Brain microvascular endothelial cell (primary cell): ENCODE results near the gene ARHGAP8.

Experiments used
- DNase-seq: peaks from one replicate; pipeline ENCODE4 v3.0.0-alpha.2; 2020
- H3K27ac ChIP-seq: fragments of 250-450 bp; sonication (Bioruptor Pico); 2 replicates; pipeline ENCODE4 v1.5.1; 2020; ENCODE audit warnings: mild to moderate bottlenecking, moderate library complexity
- H3K27me3 ChIP-seq: fragments of 250-450 bp; sonication (Bioruptor Pico); replicated peaks from 2 replicates; pipeline ENCODE4 v1.5.1; 2020; ENCODE audit warnings: mild to moderate bottlenecking
- H3K36me3 ChIP-seq: fragments of 250-450 bp; sonication (Bioruptor Pico); replicated peaks from 2 replicates; pipeline ENCODE4 v1.5.1; 2020; ENCODE audit warnings: mild to moderate bottlenecking
- H3K4me3 ChIP-seq: 2 replicates; pipeline ENCODE4 v1.5.1; 2011; ENCODE audit warnings: low read depth, mild to moderate bottlenecking, control low read depth, low read length, moderate library complexity
- CTCF ChIP-seq: IDR thresholded peaks from 2 replicates; pipeline ENCODE4 v1.5.1; 2011; ENCODE audit warnings: low read depth, mild to moderate bottlenecking, moderate library complexity, low read length, control low read depth, inconsistent platforms; ENCODE audit errors: missing control alignments
- in situ Hi-C: cut with HindIII; loops from 2 replicates; pipeline ENCODE4 v1.10.0; 2017; ENCODE audit warnings: low sequenced_read_pairs, low pct_ligation_motif_present

The ARHGAP8 gene

DNA sequence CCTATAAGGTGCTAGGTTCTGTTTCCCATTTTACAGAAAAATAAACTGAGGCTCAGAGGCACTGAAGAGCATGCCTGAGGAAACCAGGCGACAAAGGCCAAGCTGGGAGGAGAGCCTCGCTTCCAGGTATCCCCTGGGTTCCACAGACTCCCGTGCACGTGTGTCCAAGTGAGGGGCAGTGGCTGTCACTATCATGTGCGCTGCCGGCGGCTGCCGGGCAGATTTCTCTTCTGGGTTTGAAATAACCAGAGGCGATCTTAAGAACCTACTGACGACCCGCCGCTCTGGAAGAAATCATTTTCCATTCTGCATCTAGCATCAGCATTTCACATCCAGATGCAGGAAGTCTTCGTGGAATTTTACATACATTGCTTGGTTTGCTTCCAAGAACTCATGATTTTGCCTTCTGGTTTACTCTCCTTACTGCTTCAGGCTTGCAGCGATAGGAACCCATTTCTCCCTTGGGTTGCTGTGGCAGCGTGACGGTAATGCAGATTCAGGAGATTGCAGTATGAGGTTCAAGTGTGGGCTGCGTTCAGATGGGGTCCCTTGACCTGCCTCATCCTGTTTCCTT is 28.6 kb downstream of the ARHGAP8 start:
- Histone ChIP-seq H3K4me3 (no peak overlapping the region), H3K27ac (no peak overlapping the region), H3K36me3 (no peaks in the 10 kb centered on the region), H3K27me3 (no peaks in the 10 kb centered on the region)
- DNase-seq = no peak
- TF ChIP-seq CTCF = no peak
- in situ Hi-C loops = no loop called here

DNA sequence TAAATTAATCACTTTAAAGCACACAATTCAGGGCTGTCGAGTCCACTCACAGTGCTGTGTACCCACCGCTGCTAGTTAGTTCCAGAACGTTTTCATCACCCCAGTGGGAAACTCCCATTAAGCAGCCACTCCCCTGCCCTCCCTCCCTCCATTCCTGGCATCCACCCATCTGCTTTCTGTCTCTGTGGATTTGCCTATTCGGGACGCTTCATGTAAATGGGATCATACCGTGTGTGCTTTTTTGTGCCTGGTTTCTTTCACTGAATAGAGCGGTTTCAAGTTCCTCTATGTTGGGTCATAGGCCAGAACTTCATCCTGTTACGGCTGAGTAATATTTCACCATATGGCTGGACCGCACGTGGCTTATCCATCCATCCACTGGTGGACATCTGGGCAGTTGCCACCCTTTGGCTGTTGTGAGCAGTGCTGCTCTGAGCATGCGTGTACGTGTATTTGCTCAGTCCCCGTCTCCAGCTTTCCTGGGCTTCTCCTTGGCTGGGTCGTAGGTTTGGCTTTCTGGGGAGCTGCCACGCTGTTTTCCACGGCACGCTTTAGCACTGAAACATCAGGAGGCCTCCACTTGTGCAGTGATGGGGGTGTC is 30.1 kb downstream of the ARHGAP8 start:
- H3K4me3 ChIP-seq = no peak overlapping the region
- no peak for DNase-seq
- TF ChIP-seq CTCF = no peak
- in situ Hi-C loops = no loop called here
- no peak overlapping the region for H3K27ac ChIP-seq
- no peaks in the 10 kb centered on the region for H3K36me3 ChIP-seq
- H3K27me3 ChIP-seq = no peaks in the 10 kb centered on the region

GRCh38 chr22:44783091-44783490 is 30.7 kb downstream of the ARHGAP8 start:
- no peaks in the 10 kb centered on the region for H3K27me3 ChIP-seq
- in situ Hi-C loops = no loop called here
- H3K27ac ChIP-seq = no peak overlapping the region

DNA sequence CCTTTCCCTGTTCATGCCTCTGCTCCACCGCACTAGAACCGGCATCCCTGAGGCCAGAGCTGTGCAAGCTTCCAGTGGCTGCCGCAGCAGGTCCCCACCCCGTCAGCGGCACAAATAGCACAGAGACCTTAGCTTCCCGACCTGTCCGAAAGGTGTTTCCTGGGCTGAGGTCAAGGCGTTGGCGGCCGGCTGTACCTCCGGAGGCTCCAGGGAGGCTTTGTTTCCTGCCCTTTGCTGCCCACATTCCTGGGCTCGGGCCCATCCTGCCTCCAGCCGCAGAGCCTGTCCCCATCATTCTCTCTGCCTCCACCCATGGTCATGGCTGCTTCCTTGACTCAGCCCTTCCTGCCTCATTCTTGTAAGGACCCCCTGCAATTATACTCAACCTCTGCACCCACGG is 31.2 kb downstream of the ARHGAP8 start:
- no peak for DNase-seq
- H3K36me3 ChIP-seq = no peaks in the 10 kb centered on the region
- no peak for TF ChIP-seq CTCF
- H3K4me3 ChIP-seq = no peak overlapping the region
- no peaks in the 10 kb centered on the region for H3K27me3 ChIP-seq
- in situ Hi-C loops = no loop called here
- H3K27ac ChIP-seq = no peak overlapping the region

More at GRCh38 chr22:44783091-44783490, 30.7 kb downstream of the ARHGAP8 start:
- Histone ChIP-seq H3K36me3 (no peaks in the 10 kb centered on the region), H3K4me3 (no peak overlapping the region)
- no peak for TF ChIP-seq CTCF
- no peak for DNase-seq

DNA sequence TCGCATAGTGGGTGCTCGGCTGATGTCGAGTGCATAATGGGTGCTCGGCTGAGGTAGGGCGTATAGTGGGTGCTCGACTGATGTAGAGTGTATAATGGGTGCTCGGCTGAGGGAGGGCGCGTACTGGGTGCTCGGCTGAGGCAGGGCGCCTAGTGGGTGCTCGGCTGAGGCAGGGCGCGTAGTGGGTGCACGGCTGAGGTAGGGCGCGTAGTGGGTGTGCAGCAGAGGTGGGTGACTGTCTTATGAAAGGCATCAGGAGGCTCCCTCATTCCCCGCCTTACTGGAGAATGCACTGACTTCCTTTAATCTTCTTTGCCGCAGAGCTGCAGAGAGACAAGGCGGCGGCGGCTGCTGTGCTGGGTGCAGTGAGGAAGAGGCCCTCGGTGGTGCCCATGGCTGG is 33.8 kb downstream of the ARHGAP8 start:
- no peak for DNase-seq
- Histone ChIP-seq H3K36me3 (no peaks in the 10 kb centered on the region), H3K4me3 (no peak overlapping the region), H3K27ac (no peak overlapping the region), H3K27me3 (no peaks in the 10 kb centered on the region)
- TF ChIP-seq CTCF = no peak
- in situ Hi-C loops = no loop called here

- Histone ChIP-seq H3K4me3 (no peak overlapping the region), H3K27me3 (no peaks in the 10 kb centered on the region), H3K27ac (no peak overlapping the region), H3K36me3 (no peaks in the 10 kb centered on the region)
- DNase-seq = no peak
- in situ Hi-C loops = no loop called here
- TF ChIP-seq CTCF = no peak
These were observed 34.2 kb downstream of the ARHGAP8 start for GRCh38 chr22:44786610-44787009.
